Measurements from ENCODE around the gene ARX.

Gene ARX

DNA sequence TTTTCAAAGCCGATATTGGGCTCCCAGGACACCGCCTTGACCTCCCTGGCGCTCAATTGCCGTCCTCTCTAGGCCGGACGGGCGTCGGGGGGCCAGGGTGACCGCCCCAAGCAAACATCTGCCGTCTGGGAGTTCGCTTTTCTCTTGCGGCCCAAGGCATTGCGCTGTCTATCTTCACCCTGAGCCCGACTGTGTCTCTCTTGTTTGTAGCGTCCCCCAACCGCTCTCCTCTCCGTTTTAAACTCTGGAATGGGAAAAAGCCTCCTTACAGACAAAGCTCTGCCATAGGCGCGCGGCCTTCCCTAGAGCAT, 551 bp upstream of the ARX start:
- no peak for DNase-seq

DNA sequence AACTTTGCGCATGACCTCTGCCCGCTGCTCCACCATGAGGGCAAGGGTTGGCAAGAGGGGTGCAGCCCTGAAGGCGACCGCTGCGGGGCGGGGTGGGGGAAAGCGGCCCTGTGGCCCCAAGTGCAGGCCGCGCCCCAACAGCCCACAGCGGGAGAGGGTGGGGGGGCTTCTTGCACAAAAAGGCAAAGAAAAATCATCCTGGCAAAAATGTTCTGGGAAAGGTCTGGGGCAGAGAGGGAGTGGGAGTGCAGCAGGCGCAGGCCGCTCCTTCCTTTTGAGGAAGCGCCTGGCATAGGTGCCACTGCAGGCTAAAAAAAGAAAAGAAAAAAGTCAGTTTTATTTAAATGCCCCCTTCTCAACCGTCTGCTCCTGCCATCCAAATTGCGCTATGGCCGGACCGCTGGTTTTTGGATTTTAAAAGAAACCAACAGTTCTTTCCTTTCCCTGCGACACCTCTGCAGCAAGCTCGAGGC, 1.4 kb downstream of the ARX start:
- no peak for DNase-seq

- no peak for DNase-seq
Observed at GRCh38 chrX:25013632-25014365, 2.0 kb downstream of the ARX start.

GRCh38 chrX:25012793-25013631, 2.8 kb downstream of the ARX start:
- DNase-seq: no peak

GRCh38 chrX:25012433-25012735, 3.4 kb downstream of the ARX start:
- no peak for DNase-seq

DNA sequence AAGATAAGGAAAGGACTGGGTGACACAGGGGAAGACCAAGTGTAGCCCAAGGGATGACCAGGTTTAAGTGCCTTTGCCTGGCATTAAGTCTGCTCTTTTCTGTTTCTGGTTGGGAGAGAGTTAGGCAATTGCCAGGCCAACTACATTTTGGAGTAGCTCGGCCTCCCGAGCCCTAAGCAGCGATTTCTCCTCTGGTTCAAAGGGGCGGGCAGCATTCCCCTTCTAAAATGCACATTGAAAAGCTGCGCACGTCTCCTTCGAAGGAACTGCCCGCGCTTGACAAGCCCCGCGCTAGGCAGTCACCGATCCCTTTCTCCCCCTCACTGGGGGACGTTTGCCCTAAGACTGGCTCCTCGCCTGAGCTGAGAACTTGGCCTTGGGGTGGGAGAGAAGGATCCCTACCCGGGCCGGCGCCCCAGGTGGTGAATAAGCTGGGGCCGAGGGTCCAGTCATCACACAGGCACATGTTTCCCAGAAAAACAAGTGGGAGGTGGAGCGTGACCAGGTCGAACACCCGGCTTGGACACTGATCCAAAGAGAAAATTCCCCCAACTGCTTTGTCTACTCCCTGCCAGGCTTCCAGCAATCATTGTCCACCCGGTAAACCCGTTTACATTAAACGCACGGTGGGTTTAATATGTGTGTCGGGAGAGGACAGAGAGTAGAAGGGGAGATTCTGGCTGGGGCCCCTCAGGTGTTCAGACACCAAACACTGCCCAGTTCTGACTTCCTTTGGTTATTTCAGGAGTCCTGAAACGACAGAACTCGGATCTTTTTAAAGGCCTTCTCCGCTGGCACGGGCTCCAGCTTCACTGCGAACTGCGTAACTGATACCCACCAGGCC, 4.0 kb downstream of the ARX start:
- DNase-seq: no peak

- no peak for DNase-seq
Observed at GRCh38 chrX:25010784-25011588, 4.8 kb downstream of the ARX start.

GRCh38 chrX:25009407-25009806, 6.4 kb downstream of the ARX start:
- no peak for DNase-seq

- no peak for DNase-seq
Observed at GRCh38 chrX:25007059-25008053, 8.4 kb downstream of the ARX start.

DNA sequence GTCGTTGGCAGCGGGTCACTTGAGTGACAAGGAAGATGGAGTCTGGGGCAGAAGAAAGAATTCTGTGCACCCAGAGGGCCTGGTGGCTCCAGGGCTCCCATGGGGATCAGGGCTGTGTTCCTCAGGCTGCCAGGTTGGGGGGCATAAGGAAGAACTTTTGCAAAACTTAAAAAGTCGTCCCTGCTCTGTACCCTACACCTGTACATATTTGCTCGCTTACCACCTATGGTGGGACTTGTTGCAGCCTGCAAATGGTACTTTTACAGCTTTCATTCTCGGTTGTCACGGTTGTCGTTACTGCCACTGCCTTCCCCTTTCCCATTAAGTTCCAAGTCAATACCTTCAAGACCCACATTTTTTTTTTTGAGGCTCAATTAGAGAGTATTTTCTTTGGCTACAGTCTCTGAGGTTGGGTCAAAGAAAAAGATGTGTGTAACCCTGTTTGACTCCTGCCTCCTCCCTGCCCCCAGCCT, 9.1 kb downstream of the ARX start:
- no peak for DNase-seq

GRCh38 chrX:25005382-25006185, 10.2 kb downstream of the ARX start:
- no peak for DNase-seq

- no peak for DNase-seq
Observed at GRCh38 chrX:25005034-25005381, 10.8 kb downstream of the ARX start.

DNA sequence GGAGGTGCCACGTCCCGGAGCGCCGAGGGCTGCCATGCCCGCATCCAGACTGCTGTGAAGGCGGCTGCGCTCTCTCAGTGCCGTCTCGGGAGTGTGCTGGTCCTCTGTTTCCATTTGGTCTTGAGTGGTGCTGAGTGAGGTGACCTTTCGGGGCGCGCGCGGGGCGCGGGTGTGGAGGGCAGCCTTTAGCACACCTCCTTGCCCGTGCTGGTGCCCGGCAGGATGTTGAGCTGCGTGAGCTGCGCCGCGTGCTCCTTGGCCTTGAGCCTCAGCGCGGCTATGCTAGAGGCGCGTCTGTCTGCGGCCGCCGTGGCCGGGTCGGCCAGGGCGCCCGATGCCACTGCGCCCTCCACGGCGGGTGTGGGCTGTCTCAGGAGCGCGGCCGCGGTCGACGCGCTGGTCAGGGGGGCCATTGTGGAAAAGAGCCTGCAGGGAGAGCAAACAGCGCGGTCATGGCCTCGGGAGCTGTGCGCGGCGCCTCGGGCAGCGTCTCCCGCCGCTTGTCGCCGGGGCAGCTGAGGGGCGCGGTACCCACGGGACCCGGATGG, 11.2 kb downstream of the ARX start:
- DNase-seq: no peak

- DNase-seq: no peak
Observed at GRCh38 chrX:25004040-25004439, 11.7 kb downstream of the ARX start.

DNA sequence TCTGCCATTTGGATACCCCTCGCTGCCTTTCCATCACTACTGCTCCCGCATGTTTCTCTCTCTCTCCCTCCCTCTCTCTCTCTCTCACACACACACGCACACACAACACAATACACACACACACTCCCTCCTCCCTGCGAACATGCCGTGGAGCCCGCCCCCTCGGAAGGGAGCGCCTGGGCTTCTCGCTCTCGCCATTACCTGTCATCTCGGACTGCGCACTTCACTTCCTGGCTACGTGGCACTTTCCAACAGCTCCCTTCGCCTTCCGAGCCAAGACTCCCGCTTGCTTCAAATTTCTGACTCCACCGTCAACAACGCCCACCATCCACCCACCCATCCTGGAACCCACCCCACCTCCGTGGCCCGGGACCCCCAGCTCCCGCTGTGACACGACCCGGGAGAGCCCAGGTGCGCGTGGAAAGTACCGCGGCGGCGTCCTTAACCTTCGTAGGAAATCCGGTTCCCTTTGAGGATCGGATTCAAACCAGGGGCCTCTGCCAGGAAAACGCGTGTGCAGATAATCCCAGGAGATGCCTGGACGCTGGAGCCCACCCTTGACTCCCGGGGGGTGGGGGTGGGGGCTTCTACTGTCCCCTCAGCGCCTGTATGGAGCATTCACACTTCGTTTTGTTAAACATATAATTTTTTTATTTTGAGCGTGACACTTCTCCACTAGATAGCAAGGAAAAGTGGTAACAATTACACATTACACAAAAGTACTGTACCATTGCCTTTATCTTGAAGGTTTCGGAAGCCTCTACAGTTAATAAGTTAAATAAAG, 12.5 kb downstream of the ARX start:
- no peak for DNase-seq

- DNase-seq: no peak
Observed at GRCh38 chrX:25002661-25003020, 13.1 kb downstream of the ARX start.

- no peak for DNase-seq
Observed at GRCh38 chrX:25001808-25002660, 13.7 kb downstream of the ARX start.

DNA sequence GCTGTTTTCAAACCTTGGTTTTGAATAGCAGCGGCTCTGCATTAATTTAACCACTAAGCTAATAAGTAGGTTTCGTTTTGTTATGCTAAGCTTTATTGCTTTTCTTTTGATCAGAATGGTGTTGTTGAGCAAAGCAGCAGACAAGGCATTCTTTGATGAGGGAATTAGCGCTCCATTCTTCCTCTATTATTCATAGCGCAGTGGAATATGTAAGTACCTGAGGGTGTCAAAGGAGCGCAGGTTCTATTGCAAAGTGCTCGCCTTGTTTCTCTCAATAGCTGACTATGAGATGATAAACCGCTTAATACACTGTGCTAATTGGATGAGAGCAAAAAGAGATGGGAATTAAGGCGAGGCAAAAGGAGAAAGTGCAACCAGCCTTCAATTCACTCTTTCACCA, 16.3 kb downstream of the ARX start:
- DNase-seq: no peak

Measured in Kasumi-1 (cell line).